Middle frontal gyrus (tissue), 1 donor: ENCODE results near the gene SLC30A1.
"Not testable (repeated sequence)": the region's sequence is repeated elsewhere in the genome, so short reads cannot be mapped to it uniquely, and the experiment has no call there.

Experiments
- DNase-seq: peaks from one replicate; pipeline ENCODE4 v3.0.0-alpha.2; 2015; ENCODE audit warnings: low spot score; ENCODE audit errors: extremely low spot score

Gene SLC30A1

DNA sequence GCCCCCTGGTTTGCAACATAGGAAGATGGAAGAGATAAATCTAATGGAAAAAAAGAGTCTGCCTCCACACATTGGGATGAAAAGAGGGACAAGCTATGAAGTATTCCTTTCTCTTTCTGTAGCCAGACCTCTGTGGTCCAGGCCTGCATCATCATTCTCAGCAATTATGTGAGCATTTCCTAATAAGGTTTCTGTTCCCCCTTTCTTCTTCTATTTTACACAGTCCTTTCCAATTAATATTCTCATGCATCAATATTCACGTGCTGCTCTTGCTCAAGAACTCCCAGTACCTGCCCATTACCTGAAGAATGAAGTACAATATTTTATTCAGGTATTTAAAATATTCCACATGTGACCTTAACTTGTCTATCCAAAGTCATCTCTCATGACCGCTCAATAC is 8.2 kb upstream of the SLC30A1 start:
- DNase-seq, result no peak

DNA sequence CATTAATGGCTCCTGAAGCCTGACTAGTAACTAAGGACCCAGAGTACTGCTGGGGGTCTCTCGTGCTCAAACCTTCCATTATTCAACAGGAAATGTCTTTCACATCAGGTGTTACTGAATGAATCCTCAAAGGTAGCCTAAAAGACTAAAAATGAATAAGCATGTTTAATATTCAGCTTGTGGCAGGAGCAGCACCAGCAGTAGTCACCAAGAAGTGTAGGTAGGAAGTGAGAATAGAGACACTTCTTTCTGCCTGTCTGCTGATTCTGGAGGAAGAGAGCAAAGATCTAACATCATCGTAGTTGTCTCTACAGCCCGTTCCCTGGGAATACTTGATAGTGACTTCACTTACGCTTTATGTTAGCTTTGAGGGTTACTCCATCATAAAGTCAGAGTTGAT is 7.6 kb upstream of the SLC30A1 start:
- no peak for DNase-seq

DNA sequence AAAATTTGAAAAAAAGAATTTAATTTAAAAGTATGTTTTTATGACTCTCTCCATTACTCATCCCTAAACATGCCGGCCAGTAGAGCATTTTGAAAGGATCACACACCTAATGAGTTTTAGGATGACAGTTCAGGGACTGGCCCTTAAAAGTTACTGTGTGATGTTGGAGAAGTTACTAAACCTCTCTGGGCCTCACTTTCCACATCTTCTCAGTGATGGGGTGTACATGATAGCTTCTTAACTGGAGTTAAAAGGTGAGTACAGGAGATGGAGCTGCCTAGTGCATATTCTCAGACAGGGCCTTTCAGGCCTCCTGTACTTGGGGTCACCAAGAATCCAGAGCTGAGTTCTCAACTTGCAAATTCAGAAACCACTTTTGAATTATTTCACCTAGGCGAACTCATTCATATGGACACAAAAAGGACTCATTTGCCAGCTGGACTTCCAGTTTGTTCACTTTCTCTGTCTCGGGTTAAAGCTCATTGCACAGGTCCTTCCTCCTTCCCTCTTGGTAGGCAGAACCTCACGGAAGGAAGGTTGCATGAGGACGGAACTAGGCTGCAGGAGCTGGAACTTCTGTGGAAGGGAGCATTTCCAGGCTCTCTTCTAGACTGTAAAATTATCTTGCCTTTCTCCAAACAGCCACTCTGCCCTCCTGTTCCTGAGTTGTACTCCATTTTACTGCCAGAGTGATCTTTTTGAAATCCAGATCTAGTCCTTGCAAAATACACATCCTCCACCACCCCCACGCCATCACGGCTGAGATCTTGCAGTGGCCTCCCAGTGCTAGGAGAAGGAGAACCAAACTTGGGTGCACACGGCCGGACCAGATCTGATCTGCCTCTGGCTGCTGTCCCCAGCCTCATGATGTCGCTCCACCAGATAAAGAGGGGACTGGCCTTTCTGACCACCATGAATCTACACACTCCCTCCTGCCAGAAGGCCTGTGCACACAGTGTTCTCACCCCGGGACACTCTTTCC is 4.3 kb upstream of the SLC30A1 start:
- DNase-seq, result no peak

DNA sequence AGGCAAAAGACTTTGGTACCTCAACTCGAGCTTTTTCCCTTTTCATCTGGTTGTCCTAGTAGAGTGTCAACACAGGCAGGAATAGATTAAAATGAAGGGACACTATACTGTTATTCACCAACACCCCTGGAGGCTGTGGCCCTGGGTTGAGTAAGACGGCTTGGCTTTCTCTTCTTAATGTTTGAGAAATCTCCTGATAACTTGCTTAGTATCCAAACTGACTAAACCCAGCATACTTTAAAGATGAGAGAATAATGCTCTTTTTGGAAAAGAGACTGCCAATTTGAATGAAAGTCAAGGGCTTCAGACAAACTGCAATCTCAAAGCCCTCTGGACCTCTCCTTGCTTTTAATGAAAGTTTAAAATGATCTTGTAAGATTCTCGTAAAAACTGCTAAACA is 2.6 kb upstream of the SLC30A1 start:
- DNase-seq, result no peak

DNA sequence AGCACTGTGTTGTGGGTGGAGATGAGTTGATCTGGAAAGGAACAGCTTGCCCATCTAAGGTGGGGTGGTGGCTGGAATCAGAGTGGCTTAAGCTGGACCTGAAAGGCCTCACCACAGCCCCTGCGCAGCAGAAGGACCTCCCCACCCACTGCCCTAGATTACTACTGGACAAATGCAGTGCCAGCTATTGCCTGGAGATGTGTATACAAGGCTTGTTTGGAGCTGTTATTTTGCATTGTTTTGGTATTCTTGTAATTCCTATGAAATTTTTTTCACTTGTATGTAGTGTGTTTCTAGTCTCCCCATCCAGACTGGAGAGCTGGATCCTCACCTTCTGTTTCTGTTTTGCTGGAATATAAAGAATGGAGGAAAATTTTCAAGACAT is 1.3 kb upstream of the SLC30A1 start:
- no peak for DNase-seq

DNA sequence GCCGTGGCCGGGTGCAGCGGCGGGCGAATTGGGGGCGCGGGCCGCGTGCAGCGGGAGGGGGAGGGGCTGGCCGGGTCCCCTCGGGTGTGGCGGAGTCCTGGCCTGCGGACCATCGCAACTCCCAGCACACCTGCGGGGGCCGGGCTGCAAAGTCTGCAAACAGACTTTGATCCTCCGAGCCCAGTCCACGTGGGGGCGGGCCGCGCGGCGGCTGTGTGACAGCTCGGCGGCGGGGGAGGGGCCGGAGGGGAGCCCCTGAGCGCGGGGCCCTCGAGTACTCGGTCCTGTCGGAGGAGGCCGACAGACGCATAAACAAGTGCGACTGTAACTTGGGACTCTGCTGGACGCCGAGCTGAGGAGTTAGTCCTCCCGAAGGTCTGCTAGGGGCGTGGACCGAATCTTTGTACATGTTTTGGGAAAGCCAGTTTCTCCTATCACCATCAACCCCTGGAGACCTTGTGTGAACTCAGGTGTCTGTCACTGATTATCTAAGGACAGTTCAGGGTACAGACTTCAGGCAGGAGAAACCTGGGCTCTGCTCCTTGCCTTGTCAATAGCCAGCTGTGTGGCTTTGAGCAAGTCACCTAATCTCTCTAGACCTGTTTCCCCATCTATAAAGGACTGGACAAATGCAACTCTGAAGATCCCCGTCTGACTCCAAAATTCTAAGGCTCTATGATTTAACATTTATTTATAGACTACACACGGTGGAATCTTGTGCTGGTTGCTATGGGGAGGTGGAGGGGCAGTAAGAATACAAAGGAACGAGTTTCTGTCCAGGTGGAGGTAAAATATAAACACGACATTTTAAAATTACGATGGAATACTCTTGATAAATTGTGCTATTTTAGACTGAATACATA is 710 bp upstream of the SLC30A1 start:
- no peak for DNase-seq

DNA sequence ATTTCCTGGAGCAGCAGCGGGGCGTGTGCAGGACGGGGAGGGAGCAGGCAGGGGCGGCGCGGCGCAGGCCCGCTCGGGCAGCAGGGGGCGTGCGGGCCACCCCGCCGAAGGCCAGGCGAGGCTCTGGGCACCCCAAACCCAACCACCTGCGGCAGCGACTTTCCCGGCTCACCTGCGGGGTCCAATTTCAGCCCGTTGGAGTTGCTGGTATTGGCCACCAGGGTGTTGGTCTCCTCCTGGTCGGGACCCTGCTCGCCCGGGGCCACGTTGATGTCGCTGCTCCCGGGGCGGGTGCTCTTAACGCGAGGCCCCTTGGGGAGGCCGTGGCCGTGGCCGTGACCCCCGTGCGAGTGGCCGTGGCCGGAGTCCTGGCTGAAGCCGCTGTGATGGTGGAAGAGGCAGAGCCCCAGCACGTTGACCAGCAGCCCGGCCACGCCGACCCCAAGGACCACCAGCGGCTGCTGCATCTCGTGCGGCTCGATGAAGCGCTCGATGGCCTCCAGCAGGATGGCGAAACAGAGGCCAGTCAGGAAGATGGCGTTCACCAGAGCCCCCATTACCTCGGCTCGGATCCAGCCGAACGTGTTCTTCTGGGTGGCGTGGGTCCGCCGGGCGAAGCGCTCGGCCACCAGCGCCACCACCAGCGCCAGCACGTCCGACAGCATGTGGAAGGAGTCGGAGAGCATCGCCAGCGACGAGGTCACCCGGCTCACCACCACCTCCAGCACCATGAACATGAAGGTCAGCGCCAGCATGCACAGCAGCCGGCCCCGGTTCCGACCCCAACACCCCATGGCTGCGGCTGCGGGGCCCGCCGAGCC is 932 bp downstream of the SLC30A1 start:
- no peak for DNase-seq

DNA sequence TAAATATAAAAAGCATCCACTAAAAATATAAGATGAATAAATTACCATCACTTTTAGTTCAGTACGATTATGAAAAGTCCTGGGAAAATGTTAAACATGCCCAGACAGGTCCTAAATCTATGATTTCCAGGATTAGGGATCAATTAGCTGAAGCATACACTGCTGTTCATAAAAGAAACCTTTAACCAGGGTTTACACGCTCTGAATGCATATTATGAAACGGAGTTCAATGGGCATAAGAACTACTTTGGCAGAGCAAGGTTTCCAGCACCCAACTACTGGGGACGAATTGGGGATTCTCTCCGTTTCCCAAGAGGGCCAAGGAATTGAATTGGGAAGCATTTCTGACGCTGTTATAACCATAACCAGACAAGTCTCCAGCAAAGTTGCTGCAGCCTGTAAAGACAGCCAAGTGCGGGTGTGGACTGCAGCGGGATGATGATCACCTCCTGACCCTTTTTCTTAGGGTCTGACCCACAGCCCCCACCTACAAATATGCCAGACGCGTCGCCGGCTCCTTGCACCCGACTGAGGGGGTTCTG is 1.6 kb downstream of the SLC30A1 start:
- DNase-seq, result no peak

DNA sequence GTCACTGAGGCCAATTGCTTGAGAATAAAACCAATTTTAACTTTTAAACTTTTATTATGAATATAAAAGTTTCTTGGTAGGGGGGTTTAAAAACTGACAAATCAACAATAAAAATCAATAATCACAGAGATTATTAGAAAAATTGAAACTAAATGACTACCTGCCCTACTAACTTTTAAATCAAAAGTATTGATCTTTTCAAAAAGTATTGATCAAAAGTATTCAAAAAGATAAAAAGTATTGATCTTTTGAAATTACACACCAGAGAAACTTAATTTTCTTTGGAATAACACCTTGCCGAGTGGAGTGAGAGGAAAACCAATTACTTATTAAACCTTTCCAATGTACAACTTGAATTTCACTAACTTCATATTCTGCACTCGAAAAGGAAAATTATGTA is 2.2 kb downstream of the SLC30A1 start:
- DNase-seq, result no peak

DNA sequence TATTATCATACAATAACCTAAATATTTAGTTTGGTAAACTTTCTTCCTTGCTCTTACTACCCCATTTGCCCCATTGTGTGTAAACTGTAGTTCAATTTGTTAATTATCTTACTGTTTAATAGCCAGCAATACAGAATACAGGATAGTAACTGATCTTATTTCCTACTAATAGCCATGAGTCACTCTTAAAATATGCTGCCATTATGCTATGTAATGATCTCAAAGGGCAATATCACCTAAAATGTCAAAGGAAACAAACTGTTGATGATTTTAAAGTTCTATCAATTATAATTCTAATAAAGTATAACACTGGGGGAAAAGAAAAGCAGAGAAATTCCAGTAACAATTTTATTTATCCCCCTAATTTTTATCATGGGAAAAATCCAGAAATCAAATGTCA is 4.3 kb downstream of the SLC30A1 start:
- no peak for DNase-seq

DNA sequence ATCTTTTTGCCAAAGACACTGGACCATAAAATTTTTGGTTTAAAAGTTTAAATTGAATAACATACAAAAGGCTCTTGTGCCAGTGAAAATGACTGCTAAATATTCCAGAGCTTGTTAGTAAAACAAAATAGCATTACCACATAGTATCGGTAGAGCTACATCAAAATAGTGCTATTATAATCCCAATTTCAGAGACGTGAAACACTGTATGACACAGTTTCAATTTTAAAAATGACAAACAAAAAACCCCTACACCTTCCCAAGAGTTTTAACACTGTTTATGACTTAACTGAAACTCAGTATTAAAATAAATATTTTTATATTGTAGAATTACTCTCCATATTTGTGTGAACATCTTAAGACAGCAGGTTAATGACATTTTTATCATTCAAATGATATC is 7.0 kb downstream of the SLC30A1 start:
- no peak for DNase-seq

DNA sequence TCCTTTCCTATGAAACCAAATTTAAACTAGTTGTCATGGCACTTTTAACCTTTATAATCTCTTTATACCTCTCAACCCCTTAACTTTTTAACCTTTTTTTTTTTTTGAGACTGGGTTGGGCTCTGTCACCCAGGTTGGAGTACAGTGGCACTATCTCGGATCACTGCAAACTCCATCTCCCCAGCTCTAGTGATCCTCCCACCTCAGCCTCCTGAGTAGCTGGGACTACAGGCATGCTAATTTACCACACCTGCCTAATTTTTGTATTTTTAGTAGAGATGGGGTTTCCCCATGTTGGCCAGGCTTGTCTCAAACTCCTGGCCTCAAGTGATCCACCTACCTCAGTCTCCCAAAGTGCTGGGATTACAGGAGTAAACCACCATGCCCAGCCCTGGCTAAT is 8.6 kb downstream of the SLC30A1 start:
- not testable (repeated sequence) for DNase-seq

DNA sequence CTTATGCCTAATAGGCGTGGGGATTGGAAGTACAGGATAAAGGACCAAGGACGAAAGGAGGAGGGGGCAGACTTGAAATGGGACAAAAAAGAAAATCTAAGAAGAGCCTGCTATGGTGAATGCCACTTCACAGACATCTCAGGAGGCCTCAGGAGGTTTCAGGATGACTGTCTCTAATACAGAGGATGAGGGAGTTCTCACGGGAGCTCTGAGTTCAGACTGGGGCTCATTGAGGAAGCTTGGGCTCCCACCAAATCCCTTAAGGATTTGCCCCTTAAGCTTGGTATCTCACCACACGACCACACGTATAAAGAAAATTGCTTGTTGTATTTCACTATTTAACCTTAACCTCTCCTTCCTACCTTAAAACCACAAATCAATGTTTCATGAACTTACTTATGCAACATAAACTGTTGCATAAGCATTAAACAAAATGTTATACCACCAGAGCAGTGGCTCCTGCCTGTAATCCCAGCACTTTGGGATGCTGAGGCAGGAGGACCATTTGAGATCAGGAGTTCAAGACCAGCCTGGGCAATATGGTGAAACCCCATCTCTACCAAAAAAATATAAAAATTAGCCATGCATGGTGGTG is 12.4 kb downstream of the SLC30A1 start:
- no peak for DNase-seq

DNA sequence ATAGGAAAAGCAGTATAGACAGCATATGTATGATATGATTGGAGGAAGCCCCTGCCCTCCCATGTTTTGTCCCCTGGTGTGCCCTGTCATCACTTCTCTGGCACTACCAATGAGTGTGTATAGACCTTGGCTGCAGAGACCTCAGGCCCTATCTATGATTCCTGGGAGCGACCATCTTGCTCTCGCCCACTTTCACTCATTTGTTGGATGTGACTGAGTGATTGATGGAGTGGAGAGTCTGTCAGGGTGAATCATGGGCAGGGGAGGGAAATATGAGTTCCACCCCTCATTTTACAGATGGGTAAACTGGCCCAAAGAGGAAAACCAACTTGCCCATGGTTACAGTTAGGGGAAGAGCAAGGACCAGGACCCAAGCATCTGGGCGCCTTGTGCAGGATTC is 14.9 kb downstream of the SLC30A1 start:
- DNase-seq, result no peak

DNA sequence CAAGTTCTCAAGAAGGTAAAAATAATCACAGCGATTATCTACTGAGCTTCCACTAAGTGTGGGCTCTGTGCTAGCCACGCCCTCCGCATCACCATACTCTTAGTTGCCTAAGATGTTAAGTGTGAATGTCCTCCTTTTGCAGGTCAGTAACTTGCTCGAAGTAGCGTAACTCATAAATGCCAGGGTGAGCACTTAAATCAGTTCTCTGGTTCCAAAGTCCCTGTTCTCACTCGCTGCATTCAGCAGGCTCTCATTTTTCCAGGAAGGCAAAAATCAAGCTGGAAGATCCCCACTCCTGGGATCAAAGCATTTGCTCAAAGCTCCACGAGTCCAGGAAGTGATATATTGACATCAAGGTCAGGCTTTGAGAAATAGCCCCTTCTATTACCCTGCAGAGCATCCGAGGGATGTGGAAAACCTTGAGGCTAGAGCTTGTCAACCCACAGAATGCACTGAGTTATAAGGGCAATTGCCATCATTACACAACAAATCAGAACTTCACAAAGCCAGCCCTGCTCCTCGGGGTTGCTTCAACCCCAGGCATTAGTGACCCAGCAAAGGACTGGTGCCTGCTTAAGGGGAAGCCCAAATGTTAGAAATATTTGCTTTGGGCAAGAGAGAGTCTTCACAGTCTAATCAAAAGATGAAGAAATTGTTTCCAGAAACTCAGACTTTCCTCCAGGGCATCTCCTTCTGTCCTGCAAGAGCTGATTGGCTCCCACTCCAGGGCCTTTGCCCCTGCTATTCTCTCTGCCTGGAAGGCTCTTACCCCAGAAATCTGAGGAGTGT is 19.5 kb downstream of the SLC30A1 start:
- no peak for DNase-seq

DNA sequence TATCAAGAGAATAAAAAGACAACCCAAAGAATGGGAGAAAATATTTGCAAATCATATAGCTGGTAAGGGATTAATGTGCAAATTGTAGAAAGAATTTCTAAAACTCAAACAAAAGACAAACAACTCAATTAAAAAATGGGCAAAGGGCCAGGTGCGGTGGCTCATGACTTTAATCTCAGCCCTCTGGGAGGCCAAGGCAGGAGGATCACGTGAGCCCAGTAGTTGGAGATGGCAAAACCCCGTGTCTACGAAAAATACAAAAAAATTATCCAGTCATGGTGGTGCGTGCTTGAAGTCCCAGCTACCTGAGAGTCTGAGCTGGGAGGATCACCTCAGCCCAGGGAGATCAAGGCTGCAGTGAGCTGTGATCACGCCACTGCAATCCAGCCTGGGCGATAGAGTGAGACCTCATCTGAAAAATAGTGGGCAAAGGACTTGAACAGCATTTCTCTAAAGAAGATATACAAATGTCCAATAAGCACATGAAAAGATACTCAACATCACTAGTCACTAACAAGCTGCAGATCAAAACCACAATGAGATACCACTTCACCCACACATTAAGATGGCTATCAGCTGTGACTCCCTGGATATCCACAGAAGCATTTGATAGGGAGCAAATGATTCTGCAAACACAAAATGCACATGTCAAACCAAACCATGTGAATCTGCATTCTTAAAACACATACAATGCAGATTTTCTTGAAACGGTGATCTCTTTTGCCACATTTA is 20.9 kb downstream of the SLC30A1 start:
- no peak for DNase-seq

DNA sequence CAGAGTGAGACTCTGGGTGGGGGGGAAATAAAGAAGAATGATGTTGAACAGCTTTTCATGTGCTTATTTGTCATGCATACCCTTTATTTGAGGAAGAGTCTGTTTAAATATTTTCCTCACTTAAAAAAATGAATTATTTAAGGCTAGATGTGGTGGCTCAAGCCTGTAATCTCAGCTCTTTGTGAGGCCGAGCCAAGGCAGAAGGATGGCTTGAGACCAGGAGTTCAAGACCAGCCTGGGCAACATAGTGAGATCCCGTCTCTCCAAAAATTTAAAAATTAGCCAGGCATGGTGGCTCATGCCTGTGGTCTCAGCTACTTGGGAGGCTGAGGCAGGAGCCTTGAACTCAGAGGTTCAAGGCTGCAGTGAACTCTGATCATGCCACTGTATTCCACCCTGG is 25.4 kb downstream of the SLC30A1 start:
- no peak for DNase-seq

DNA sequence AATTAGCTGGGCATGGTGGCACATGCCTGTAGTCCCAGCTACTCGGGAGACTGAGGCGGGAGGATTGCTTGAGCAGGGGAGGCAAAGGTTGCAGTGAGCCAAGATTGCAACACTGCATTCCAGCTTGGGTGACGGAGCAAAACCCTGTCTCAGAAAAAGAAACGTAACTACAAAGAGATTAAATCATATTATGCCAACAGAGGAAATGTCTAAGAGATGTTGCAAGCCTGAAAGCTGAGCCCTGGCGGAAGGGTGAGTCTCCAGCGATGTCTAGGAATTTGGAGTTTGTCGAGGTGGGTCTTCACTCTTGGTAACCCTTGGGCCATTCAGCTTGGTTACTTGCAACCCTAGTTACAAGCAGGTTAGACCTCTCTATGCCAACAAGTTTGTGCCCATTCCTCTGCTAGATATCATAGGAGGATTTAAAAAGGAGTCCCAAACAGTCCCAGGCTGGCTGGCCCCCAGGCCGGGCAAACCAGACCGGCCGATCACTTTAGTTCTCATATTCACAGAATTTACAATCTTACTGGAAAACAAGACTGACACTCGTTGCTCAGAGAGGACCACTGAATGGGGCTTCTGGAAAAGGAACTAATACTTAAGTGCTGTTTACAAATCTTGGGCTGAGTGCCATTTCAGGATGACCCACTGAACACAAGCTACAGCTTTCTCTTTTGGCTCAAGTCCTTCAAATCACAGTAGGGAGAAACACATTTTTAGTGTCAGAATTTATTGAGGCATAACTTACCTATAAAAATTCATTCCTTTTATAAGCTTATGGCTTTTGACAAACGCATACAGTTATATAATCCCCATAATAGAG is 27.1 kb downstream of the SLC30A1 start:
- no peak for DNase-seq
